ENCODE measurements around the gene C15orf62.

C15orf62 gene

GRCh38 chr15:40769274-40770146 is at the start of gene C15orf62:
TSS of gene C15orf62 (plus strand) at chr15:40769980. CDS start at chr15:40770496, 516 bp downstream.
- ChIA-PET POLR2A (interaction anchor here (0.9 kb wide), 1 partner anchor 8 kb away, joined by 3 read pairs; no protein-coding TSS in a partner anchor), CTCF (interaction anchor here (1.2 kb wide), 1 partner anchor 13 kb away, joined by 3 read pairs; no protein-coding TSS in a partner anchor)
- no peak for DNase-seq (ENCODE audit: extremely low spot score)
- TF ChIP-seq FOXA1 (IDR thresholded peaks at IDR 0.05) (no peak), ARNT (IDR thresholded peaks at IDR 0.05) (no peak), SP1 (IDR thresholded peaks at IDR 0.05) (no peak)

DNA sequence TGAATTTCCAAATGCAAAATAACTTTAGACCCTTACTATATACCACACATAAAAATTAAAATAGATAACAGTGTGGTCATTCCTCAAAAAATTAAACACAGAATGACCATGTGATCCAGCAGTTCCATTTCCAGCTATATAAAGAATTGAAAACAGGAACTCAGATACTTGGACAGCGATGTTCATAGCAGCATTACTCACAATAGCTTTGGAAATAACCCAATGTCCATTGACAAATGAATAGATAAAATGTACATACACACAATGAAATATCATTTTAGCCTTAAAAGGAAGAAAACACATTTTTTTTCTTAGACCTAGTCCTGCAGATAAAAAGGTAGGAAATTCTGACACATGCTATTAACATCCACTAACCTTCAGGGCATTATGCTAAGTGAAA is 48.1 kb upstream of the C15orf62 start:
- POLR2A ChIA-PET = no interaction called here
- TF ChIP-seq ARNT (IDR thresholded peaks at IDR 0.05) (no peak), L3MBTL2 (conservative IDR thresholded peaks at IDR 0.05) (no peak), LEF1 (IDR thresholded peaks at IDR 0.05; ENCODE audit: borderline replicate concordance) (no peak), BHLHE40 (IDR thresholded peaks at IDR 0.05; ENCODE audit: borderline replicate concordance) (no peak), FOXK2 (IDR thresholded peaks at IDR 0.05) (no peak), FOXM1 (IDR thresholded peaks at IDR 0.05; ENCODE audit: borderline replicate concordance) (no peak), CTBP1 (IDR thresholded peaks at IDR 0.05; ENCODE audit: borderline replicate concordance) (no peak), SUZ12 (IDR thresholded peaks at IDR 0.05) (no peak), SP1 (IDR thresholded peaks at IDR 0.05) (no peak), ZNF384 (IDR thresholded peaks at IDR 0.05) (no peak), TARDBP (IDR thresholded peaks at IDR 0.05) (no peak), ELF4 (IDR thresholded peaks at IDR 0.05) (no peak), NFRKB (IDR thresholded peaks at IDR 0.05) (no peak), FOXA1 (IDR thresholded peaks at IDR 0.05) (no peak), HDGF (IDR thresholded peaks at IDR 0.05; ENCODE audit: borderline replicate concordance) (no peak)
- TF ChIP-seq, protein P1, sequence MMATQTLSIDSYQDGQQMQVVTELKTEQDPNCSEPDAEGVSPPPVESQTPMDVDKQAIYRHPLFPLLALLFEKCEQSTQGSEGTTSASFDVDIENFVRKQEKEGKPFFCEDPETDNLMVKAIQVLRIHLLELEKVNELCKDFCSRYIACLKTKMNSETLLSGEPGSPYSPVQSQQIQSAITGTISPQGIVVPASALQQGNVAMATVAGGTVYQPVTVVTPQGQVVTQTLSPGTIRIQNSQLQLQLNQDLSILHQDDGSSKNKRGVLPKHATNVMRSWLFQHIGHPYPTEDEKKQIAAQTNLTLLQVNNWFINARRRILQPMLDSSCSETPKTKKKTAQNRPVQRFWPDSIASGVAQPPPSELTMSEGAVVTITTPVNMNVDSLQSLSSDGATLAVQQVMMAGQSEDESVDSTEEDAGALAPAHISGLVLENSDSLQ (IDR thresholded peaks at IDR 0.05) = no peak
- DNase-seq (ENCODE audit: extremely low spot score) = no peak
- CTCF ChIA-PET = no interaction called here

GRCh38 chr15:40722354-40722753 is 47.4 kb upstream of the C15orf62 start:
- CTCF ChIA-PET = no interaction called here
- POLR2A ChIA-PET = no interaction called here
- DNase-seq (ENCODE audit: extremely low spot score) = no peak
- TF ChIP-seq FOXM1 (IDR thresholded peaks at IDR 0.05; ENCODE audit: borderline replicate concordance) = no peak
- TF ChIP-seq LEF1 (IDR thresholded peaks at IDR 0.05; ENCODE audit: borderline replicate concordance) = no peak
- no peak for TF ChIP-seq HDGF (IDR thresholded peaks at IDR 0.05; ENCODE audit: borderline replicate concordance)
- no peak for TF ChIP-seq CTBP1 (IDR thresholded peaks at IDR 0.05; ENCODE audit: borderline replicate concordance)
- TF ChIP-seq NFRKB (IDR thresholded peaks at IDR 0.05) = no peak
- TF ChIP-seq SUZ12 (IDR thresholded peaks at IDR 0.05) = no peak
- no peak for TF ChIP-seq FOXA1 (IDR thresholded peaks at IDR 0.05)
- TF ChIP-seq, protein P1 (IDR thresholded peaks at IDR 0.05) = no peak
- no peak for TF ChIP-seq TARDBP (IDR thresholded peaks at IDR 0.05)
- no peak for TF ChIP-seq BHLHE40 (IDR thresholded peaks at IDR 0.05; ENCODE audit: borderline replicate concordance)
- TF ChIP-seq ZNF384 (IDR thresholded peaks at IDR 0.05) = no peak
- no peak for TF ChIP-seq L3MBTL2 (conservative IDR thresholded peaks at IDR 0.05)

DNA sequence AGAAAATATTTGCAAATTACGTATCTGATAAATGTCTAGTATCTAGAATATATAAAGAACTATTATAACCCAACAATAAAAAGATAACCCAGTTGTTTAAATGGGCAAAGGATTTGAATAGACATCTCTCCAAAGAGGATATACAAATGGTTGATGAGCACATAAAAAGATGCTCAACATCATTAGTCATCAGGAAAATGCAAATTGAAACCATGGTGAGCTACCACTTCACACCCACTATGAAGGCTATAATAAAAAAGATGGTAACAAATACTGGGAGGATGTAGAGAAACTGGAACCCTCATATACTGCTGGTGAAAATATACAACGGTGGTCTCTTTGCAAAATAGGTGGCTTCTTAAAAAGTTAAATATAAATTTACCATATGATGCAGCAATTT is 46.8 kb upstream of the C15orf62 start:
- CTCF ChIA-PET = no interaction called here
- no peak for DNase-seq (ENCODE audit: extremely low spot score)
- POLR2A ChIA-PET = no interaction called here
- TF ChIP-seq TARDBP (IDR thresholded peaks at IDR 0.05) (no peak), LEF1 (IDR thresholded peaks at IDR 0.05; ENCODE audit: borderline replicate concordance) (no peak), L3MBTL2 (conservative IDR thresholded peaks at IDR 0.05) (no peak), SP1 (IDR thresholded peaks at IDR 0.05) (no peak), ELF4 (IDR thresholded peaks at IDR 0.05) (no peak), NFRKB (IDR thresholded peaks at IDR 0.05) (no peak), BHLHE40 (IDR thresholded peaks at IDR 0.05; ENCODE audit: borderline replicate concordance) (no peak), FOXA1 (IDR thresholded peaks at IDR 0.05) (no peak), HDGF (IDR thresholded peaks at IDR 0.05; ENCODE audit: borderline replicate concordance) (no peak), FOXK2 (IDR thresholded peaks at IDR 0.05) (no peak), CTBP1 (IDR thresholded peaks at IDR 0.05; ENCODE audit: borderline replicate concordance) (no peak), SUZ12 (IDR thresholded peaks at IDR 0.05) (no peak), FOXM1 (IDR thresholded peaks at IDR 0.05; ENCODE audit: borderline replicate concordance) (no peak), ZNF384 (IDR thresholded peaks at IDR 0.05) (no peak)
- TF ChIP-seq, protein P1 (IDR thresholded peaks at IDR 0.05) = no peak

DNA sequence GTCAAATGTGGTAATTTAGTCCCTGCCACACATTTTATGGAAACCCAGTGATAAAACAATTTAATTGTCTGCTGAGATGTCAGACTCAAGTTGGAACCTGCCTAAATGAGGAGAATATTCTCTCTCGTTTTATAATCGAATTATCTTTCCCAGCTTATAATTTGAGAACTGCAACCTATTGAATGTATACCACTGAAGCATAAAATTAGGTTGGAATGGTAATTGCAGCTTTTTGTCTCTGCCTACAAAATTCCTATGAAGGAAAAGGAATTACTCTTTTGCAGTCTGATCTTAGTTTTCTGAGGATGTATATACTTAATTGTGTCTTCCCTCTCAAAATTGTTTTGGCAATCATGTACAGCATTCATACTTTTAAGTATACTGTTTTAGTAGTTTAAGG is 45.9 kb upstream of the C15orf62 start:
- ChIA-PET CTCF (no interaction called here), POLR2A (interaction anchor here (1.1 kb wide), 1 partner anchor 29 kb away, joined by 3 read pairs; the partner anchor contains the start of gene RAD51)
- TF ChIP-seq ZNF384 (IDR thresholded peaks at IDR 0.05) (no peak), FOXK2 (IDR thresholded peaks at IDR 0.05) (no peak), NFRKB (IDR thresholded peaks at IDR 0.05) (no peak), BHLHE40 (IDR thresholded peaks at IDR 0.05; ENCODE audit: borderline replicate concordance) (no peak), SUZ12 (IDR thresholded peaks at IDR 0.05) (no peak), FOXA1 (IDR thresholded peaks at IDR 0.05) (no peak), LEF1 (IDR thresholded peaks at IDR 0.05; ENCODE audit: borderline replicate concordance) (no peak), SP1 (IDR thresholded peaks at IDR 0.05) (no peak), ELF4 (IDR thresholded peaks at IDR 0.05) (no peak), FOXM1 (IDR thresholded peaks at IDR 0.05; ENCODE audit: borderline replicate concordance) (no peak), TARDBP (IDR thresholded peaks at IDR 0.05) (no peak), CTBP1 (IDR thresholded peaks at IDR 0.05; ENCODE audit: borderline replicate concordance) (no peak), HDGF (IDR thresholded peaks at IDR 0.05; ENCODE audit: borderline replicate concordance) (no peak)
- TF ChIP-seq, protein P1 (IDR thresholded peaks at IDR 0.05) = no peak
- DNase-seq (ENCODE audit: extremely low spot score) = no peak
